ENCODE data around the gene POM121C. TPM values are rescaled to one million over a fixed set of nuclear protein-coding genes. Genes with fewer than 3 reads are reported as not detected.
"Not testable (repeated sequence)": the region's sequence is repeated elsewhere in the genome, so short reads cannot be mapped to it uniquely, and the experiment has no call there.

POM121C gene
- polyA plus RNA-seq, 1 experiment, result 7.4 TPM

DNA sequence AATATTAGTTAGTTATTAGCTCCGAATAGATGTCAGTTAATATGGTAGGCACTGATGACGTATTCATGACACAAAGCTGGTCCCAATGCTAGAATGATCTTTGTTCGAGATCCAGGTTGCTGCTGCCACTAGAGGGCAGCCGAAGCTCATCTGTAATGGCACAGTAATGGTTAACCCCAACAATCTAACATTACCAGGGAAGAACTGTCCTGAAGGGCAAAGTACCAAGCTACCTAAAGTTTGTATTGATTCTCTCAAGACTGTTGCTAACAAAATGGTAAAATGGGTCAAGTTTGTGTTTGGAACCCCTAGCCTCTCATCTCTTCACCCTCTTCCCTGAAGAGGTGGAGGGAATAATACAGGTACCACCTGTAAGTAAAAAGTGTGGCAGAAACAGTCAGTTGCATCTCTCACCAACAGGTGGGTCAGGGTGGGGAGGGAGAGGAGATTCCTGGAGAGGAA, 33.6 kb downstream of the POM121C start:
- CTCF ChIA-PET, result interaction anchor here (0.7 kb wide), 1 partner anchor 568 kb away, joined by 3 read pairs; no protein-coding TSS in a partner anchor
- H3K27me3 ChIP-seq (ENCODE audit: control insufficient read depth, insufficient read depth, low read length), result not testable (repeated sequence)

DNA sequence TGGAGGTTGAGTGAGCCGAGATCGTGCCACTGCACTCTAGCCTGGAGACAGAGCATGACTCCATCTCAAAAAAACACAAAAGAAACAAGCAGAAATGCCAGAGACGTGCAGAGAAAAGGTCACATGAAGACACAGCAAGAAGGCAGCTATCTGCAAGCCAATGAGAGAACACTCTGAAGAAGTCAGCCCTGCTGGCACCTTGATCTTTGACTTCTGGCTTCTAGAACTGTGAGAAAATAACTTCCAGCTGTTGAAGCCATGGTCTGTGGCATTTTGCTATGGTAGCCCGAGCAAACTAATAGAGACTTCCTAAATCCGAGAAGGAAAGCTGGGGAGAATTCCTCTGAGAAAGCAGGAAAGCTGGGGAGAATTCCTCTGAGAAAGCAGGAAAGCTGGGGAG, 36.2 kb downstream of the POM121C start:
- H3K4me3 ChIP-seq (ENCODE audit: low read depth, low read length); DNase-seq (ENCODE audit: low read depth, low spot score); H3K27me3 ChIP-seq (ENCODE audit: control insufficient read depth, insufficient read depth, low read length); CTCF ChIA-PET; H3K27ac ChIP-seq (ENCODE audit: low read depth, low read length); H3K9me3 ChIP-seq (ENCODE audit: control insufficient read depth, insufficient read depth, low read length); POLR2A ChIA-PET: not testable (repeated sequence)

More for the DNA sequence above, 33.6 kb downstream of the POM121C start:
- TF ChIP-seq, protein P1, sequence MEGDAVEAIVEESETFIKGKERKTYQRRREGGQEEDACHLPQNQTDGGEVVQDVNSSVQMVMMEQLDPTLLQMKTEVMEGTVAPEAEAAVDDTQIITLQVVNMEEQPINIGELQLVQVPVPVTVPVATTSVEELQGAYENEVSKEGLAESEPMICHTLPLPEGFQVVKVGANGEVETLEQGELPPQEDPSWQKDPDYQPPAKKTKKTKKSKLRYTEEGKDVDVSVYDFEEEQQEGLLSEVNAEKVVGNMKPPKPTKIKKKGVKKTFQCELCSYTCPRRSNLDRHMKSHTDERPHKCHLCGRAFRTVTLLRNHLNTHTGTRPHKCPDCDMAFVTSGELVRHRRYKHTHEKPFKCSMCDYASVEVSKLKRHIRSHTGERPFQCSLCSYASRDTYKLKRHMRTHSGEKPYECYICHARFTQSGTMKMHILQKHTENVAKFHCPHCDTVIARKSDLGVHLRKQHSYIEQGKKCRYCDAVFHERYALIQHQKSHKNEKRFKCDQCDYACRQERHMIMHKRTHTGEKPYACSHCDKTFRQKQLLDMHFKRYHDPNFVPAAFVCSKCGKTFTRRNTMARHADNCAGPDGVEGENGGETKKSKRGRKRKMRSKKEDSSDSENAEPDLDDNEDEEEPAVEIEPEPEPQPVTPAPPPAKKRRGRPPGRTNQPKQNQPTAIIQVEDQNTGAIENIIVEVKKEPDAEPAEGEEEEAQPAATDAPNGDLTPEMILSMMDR (IDR thresholded peaks at IDR 0.05; ENCODE audit: low read depth, low read length), result peak; percentile 45
- DNase-seq (ENCODE audit: low read depth, low spot score); H3K9me3 ChIP-seq (ENCODE audit: control insufficient read depth, insufficient read depth, low read length); POLR2A ChIA-PET; H3K4me3 ChIP-seq (ENCODE audit: low read depth, low read length); H3K27ac ChIP-seq (ENCODE audit: low read depth, low read length): not testable (repeated sequence)

DNA sequence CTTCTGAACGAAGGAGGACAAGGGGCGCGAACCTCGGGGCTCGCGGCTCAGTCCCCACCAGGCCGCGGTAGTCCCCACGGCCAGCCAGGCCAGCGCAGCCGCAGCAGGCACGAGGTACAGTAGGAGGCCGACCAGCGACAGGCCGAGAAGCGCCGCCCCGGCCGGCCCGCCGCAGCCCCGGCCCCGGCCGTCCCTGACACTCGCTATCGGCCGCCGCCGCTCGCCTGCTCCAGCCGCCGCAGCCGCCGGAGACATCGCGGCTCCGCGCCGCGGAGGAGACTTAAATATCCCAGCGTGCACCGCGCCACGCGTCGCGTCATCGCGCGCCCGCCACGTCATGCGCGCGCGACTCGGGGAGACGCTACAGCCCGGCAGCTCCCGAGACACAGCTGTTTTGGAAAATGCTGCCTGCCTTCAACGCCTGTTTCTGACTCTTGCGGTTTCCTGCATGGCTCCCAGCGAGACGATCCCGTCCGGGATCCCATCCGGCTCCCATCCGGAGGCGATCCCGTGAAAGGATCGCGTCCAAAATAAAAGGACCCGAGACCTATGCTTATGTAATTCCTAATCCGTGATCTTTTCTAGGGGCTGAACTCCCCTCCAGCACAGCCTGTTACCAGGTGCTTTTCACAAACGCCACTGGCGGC, 43.5 kb downstream of the POM121C start:
- Histone ChIP-seq H3K27ac (ENCODE audit: low read depth, low read length) (peak overlapping the region; percentile 75), H3K4me3 (ENCODE audit: low read depth, low read length) (peak overlapping the region; percentile 63)
- POLR2A ChIA-PET; CTCF ChIA-PET; DNase-seq (ENCODE audit: low read depth, low spot score); H3K9me3 ChIP-seq (ENCODE audit: control insufficient read depth, insufficient read depth, low read length); H3K27me3 ChIP-seq (ENCODE audit: control insufficient read depth, insufficient read depth, low read length): not testable (repeated sequence)

DNA sequence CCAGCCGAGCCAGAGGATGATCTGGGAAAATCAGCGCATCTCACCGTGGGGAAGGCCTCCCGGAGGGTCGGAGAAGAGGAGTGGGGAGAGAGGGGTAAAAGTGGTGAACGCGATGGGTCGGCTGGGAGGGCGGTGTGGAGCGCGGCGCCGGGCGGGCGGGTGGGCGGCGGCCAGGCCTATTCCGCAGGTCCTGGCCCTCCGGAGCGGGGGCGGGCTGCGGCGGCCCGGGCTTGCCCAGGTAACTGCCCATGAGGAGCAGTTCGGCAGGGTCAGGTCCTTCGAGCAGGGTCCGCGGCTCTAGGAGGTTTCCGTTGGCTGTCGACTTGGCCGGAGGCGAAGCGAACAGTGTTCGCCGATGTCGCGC, 44.0 kb downstream of the POM121C start:
- H3K27me3 ChIP-seq (ENCODE audit: control insufficient read depth, insufficient read depth, low read length); H3K9me3 ChIP-seq (ENCODE audit: control insufficient read depth, insufficient read depth, low read length); POLR2A ChIA-PET; DNase-seq (ENCODE audit: low read depth, low spot score); H3K27ac ChIP-seq (ENCODE audit: low read depth, low read length); CTCF ChIA-PET: not testable (repeated sequence)
- H3K4me3 ChIP-seq (ENCODE audit: low read depth, low read length), result peak overlapping the region; percentile 56

DNA sequence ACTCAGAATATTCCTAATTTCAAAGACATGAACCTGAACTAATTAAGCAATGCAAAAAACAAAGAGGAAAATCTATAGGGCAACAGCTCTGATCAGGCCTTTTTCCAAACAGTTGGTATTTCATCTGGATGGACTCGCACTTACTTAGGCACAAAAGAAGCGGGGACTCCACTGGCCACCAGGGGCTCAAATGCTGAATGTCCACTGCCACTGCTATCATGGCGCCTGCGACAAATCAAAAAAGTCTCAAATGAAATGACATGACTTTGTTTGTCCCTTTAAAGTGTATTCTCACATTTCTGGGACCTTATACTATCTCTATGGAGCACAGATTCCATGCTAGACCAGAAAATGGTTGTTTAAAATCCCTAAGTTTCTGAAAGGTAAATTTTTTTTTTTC, 47.1 kb downstream of the POM121C start:
- POLR2A ChIA-PET; H3K9me3 ChIP-seq (ENCODE audit: control insufficient read depth, insufficient read depth, low read length); H3K27ac ChIP-seq (ENCODE audit: low read depth, low read length); H3K4me3 ChIP-seq (ENCODE audit: low read depth, low read length); CTCF ChIA-PET; DNase-seq (ENCODE audit: low read depth, low spot score); H3K27me3 ChIP-seq (ENCODE audit: control insufficient read depth, insufficient read depth, low read length): not testable (repeated sequence)

DNA sequence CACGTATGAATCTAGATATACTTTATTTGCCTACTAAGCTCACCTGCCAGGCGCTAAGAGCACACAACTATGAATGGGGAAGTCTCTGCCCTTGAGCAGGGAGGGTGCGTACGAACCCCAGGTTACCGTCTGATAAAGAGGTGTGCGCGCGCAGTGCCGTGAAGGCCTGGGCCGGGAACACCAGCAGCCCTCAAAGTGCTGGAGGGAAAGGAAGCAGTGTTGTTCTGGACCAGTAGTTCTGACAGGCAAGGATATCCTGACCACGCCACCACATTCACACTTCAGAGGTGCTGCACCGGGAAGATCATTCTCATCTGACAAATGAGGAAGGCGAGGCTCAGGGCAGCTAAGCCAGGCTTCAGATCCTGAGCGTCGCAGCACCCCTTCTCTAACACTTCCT, 62.6 kb downstream of the POM121C start:
- POLR2A ChIA-PET; H3K4me3 ChIP-seq (ENCODE audit: low read depth, low read length); CTCF ChIA-PET; H3K27me3 ChIP-seq (ENCODE audit: control insufficient read depth, insufficient read depth, low read length); H3K9me3 ChIP-seq (ENCODE audit: control insufficient read depth, insufficient read depth, low read length); H3K27ac ChIP-seq (ENCODE audit: low read depth, low read length); DNase-seq (ENCODE audit: low read depth, low spot score): not testable (repeated sequence)

DNA sequence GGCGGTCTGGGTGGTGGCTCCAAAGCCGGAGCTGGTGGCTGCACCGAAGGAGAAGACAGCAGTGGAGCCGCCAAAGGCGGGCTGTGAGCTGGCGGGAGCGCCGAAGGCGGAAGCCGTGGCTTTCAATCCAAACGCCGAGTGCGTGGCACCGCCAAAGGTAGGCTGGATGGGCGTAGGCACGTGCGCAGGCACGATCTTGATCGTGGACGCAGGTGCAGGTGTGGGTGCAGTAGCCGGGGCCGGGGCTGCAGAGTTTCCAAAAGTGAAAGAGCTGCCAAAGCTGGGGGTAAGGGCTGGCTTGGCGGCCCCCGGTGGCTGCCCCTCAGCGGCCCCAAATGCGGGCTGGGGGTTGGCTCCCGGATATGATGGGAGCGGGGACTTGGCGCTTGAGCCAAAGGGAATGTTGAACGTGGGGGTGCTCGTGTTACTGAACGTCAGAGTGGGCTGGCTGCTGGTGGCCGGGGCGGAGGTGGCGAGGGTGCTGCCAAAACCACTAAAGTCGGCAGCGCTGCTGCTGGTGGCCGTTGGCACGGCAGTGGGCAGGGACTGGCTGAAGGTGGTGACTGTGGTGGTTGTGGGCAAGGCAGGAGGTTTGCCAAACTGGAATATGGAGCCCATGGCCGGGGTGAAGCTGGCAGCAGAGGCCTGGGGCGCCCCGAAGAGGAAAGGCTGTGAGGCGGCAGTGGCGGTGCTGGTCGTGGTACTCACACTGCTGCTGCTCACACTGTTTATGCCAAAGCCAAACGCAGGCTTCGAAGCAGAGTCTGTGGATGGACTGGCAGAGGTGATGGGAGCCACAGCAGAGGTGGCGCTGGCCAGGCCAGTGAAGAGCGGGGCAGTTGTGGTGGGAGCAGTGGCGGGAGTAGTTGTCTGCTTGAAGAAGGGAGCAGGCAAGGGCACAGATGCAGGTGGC, 64.0 kb downstream of the POM121C start:
- DNase-seq (ENCODE audit: low read depth, low spot score); H3K27me3 ChIP-seq (ENCODE audit: control insufficient read depth, insufficient read depth, low read length); CTCF ChIA-PET; H3K9me3 ChIP-seq (ENCODE audit: control insufficient read depth, insufficient read depth, low read length); H3K27ac ChIP-seq (ENCODE audit: low read depth, low read length); POLR2A ChIA-PET; H3K4me3 ChIP-seq (ENCODE audit: low read depth, low read length): not testable (repeated sequence)

DNA sequence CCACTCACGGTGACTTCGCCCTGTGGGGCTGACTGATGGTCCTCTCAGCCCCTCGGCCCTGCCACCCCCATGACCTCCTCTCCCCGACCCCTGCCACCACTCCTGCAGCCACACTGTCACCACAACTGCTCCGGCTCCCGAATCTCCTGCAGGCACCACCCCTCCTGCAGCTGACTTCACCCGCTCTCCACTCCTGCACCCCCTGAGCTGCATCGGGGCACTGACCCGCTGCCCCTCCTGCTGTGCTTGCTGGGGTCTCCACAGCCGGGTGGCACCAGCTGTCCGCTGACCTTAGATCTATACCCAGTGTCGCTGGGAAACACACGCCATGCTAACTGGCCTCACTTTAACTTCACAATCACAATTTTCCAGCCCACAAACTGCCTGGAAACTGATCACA, 65.9 kb downstream of the POM121C start:
- POLR2A ChIA-PET; H3K4me3 ChIP-seq (ENCODE audit: low read depth, low read length); H3K9me3 ChIP-seq (ENCODE audit: control insufficient read depth, insufficient read depth, low read length); H3K27me3 ChIP-seq (ENCODE audit: control insufficient read depth, insufficient read depth, low read length); CTCF ChIA-PET; H3K27ac ChIP-seq (ENCODE audit: low read depth, low read length); DNase-seq (ENCODE audit: low read depth, low spot score): not testable (repeated sequence)

DNA sequence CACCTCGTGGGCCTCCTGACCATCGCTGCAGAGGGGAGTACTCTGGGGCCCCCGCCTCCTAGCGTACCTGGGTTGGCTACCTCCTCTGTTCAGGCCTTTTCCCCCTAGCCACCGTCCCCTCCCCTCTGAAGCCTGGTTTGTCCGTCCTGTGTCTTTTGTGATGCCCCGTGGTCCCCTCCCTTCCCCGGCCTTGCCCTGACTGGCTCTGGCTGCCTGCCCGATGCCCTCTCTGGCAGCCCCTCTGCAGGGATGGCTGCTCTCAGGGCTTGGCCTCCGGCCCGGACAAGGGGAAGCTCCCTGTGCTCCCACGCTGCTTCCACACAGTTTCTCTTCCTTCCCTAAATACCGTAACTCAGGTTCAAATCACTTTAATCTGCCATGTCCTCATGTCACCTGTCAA, 66.4 kb downstream of the POM121C start:
- H3K27ac ChIP-seq (ENCODE audit: low read depth, low read length); POLR2A ChIA-PET; H3K9me3 ChIP-seq (ENCODE audit: control insufficient read depth, insufficient read depth, low read length); DNase-seq (ENCODE audit: low read depth, low spot score); H3K4me3 ChIP-seq (ENCODE audit: low read depth, low read length); CTCF ChIA-PET; H3K27me3 ChIP-seq (ENCODE audit: control insufficient read depth, insufficient read depth, low read length): not testable (repeated sequence)

DNA sequence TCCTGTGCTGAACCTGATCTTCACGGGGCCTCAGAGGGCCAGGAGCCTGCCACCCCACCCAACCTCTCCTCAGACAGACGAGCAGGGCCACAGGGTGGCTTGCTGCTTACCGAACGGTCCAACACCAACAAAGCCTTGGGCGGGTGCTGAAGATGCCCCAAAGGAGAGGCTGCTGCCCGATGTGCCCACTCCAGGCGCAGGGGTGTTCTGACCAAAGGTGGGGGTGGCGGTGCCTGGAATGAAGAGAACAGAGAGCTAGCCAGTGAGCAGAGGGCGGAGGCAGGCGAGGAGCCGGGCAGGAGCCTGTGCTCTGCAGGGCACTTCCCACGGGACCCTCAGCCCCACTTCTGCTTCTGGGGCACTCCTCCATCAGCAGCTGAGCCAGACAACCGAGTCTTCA, 66.9 kb downstream of the POM121C start:
- H3K4me3 ChIP-seq (ENCODE audit: low read depth, low read length); DNase-seq (ENCODE audit: low read depth, low spot score); H3K9me3 ChIP-seq (ENCODE audit: control insufficient read depth, insufficient read depth, low read length); H3K27ac ChIP-seq (ENCODE audit: low read depth, low read length); CTCF ChIA-PET; H3K27me3 ChIP-seq (ENCODE audit: control insufficient read depth, insufficient read depth, low read length); POLR2A ChIA-PET: not testable (repeated sequence)

DNA sequence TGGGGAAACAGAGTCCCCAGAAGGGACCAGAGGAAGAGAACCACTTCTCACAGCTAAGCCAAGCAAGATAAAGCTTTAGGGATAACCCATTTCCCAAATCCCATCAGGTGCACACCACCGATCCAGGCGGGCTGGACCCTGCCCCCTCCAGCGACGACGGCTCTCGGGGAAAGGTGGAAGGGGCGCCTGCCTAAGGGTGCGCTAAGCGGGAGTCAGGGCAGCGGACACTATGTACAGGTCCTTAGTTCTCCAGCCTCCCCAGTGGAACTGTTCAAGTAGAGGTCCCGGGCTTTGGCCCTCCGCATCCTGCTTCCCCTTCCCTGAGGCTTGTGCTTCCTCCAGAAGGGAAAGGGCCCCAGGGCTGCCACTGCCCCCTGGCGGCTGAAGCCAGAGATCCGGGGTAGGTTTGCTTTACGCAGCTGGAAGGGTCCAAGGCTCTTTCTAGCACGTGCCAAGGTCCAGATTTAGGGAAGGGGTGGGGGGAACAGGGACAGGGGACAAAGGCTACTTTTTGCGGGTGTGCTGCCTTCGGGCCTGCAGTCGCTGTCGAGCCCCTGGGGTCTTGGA, 67.7 kb downstream of the POM121C start:
- CTCF ChIA-PET; H3K9me3 ChIP-seq (ENCODE audit: control insufficient read depth, insufficient read depth, low read length); H3K4me3 ChIP-seq (ENCODE audit: low read depth, low read length): not testable (repeated sequence)

More for the DNA sequence above, 67.7 kb downstream of the POM121C start:
- H3K27me3 ChIP-seq (ENCODE audit: control insufficient read depth, insufficient read depth, low read length); POLR2A ChIA-PET; DNase-seq (ENCODE audit: low read depth, low spot score); H3K27ac ChIP-seq (ENCODE audit: low read depth, low read length): not testable (repeated sequence)
